WTC11 (cell line): ENCODE results near the gene MC3R.

Experiments used
- CBFB ChIP-seq: sonication (generic); formaldehyde crosslinking; IDR thresholded peaks from 2 replicates; pipeline ENCODE4 v1.8.1; 2022; ENCODE audit warnings: mild to moderate bottlenecking, low read depth, missing genetic modification reagents
- CTCF ChIP-seq: fragments of 200-600 bp; IDR thresholded peaks from 2 replicates; pipeline ENCODE4 v1.8.0; 2022; ENCODE audit warnings: antibody characterized with exemption
- ELF4 ChIP-seq: sonication (generic); formaldehyde crosslinking; IDR thresholded peaks from 2 replicates; pipeline ENCODE4 v1.8.1; 2022; ENCODE audit warnings: low read depth, mild to moderate bottlenecking, moderate library complexity, missing genetic modification reagents
- GABPB1 ChIP-seq: sonication (generic); formaldehyde crosslinking; IDR thresholded peaks from 2 replicates; pipeline ENCODE4 v1.8.1; 2023; ENCODE audit warnings: mild to moderate bottlenecking, missing genetic modification reagents
- MAX ChIP-seq: sonication (generic); formaldehyde crosslinking; IDR thresholded peaks from 2 replicates; pipeline ENCODE4 v1.8.0; 2022; ENCODE audit warnings: mild to moderate bottlenecking, missing genetic modification reagents
- NFATC4 ChIP-seq: fragments of 250-450 bp; sonication (Bioruptor Pico); IDR thresholded peaks from 2 replicates; pipeline ENCODE4 v1.9.0; 2021; ENCODE audit warnings: mild to moderate bottlenecking
- PREB ChIP-seq: sonication (generic); formaldehyde crosslinking; IDR thresholded peaks from 2 replicates; pipeline ENCODE4 v1.8.1; 2022; ENCODE audit warnings: mild to moderate bottlenecking, missing genetic modification reagents, moderate library complexity, borderline replicate concordance
- RELA ChIP-seq: sonication (generic); formaldehyde crosslinking; IDR thresholded peaks from 2 replicates; pipeline ENCODE4 v1.8.1; 2022; ENCODE audit warnings: missing genetic modification reagents, mild to moderate bottlenecking, borderline replicate concordance
- USF2 ChIP-seq: sonication (generic); formaldehyde crosslinking; IDR thresholded peaks from 2 replicates; pipeline ENCODE4 v1.8.1; 2023; ENCODE audit warnings: mild to moderate bottlenecking, missing genetic modification reagents, moderate library complexity

GRCh38 chr20:56299362-56299761 lies 50.8 kb downstream of the MC3R start:
- TF ChIP-seq USF2 (CRISPR knock-in tag) = no peak
- no peak for TF ChIP-seq NFATC4
- no peak for TF ChIP-seq RELA (CRISPR knock-in tag)
- TF ChIP-seq CTCF = no peak
- TF ChIP-seq CBFB (CRISPR knock-in tag) = no peak
- TF ChIP-seq ELF4 (CRISPR knock-in tag) = no peak
- TF ChIP-seq MAX (CRISPR knock-in tag) = no peak
- no peak for TF ChIP-seq PREB (CRISPR knock-in tag)
- TF ChIP-seq GABPB1 = no peak
